K562 (cell line): Measurements from ENCODE around the gene POLR2H. TPM values are rescaled to one million over a fixed set of nuclear protein-coding genes. Genes with fewer than 3 reads are reported as not detected.

ENCODE experiments used
- ATF2 ChIP-seq: sonication (generic); formaldehyde crosslinking; IDR thresholded peaks from 2 replicates; pipeline ENCODE4 v1.8.1; 2022; ENCODE audit warnings: missing genetic modification reagents
- CBX3 ChIP-seq, 2 experiments: IDR thresholded peaks; 1 replicate in 1 of 2; 2 replicates in 1 of 2; pipeline ENCODE4 v1.6.1; 2012; ENCODE audit warnings: inconsistent platforms in 2 of 2, low read length in 2 of 2, borderline replicate concordance in 1 of 2, control low read depth in 1 of 2
- CREB5 ChIP-seq: fragments of 250-450 bp; sonication (Bioruptor Pico); IDR thresholded peaks from 2 replicates; pipeline ENCODE4 v1.5.0; 2020; ENCODE audit warnings: mild to moderate bottlenecking
- ID3 ChIP-seq, 2 experiments: fragments of 250-450 bp in 1 of 2; fragments of 450-650 bp in 1 of 2; sonication (Bioruptor Pico) in 1 of 2; IDR thresholded peaks; 2 replicates each; pipeline versions ENCODE4 v1.6.1 to v1.8.0; 2016 to 2021; ENCODE audit warnings: mild to moderate bottlenecking in 2 of 2, moderate library complexity in 2 of 2, missing compliant biosample characterization in 1 of 2, missing genetic modification characterization in 1 of 2
- KAT8 ChIP-seq: fragments of 450-650 bp; IDR thresholded peaks from 2 replicates; pipeline ENCODE4 v1.6.1; 2016; ENCODE audit warnings: low read depth, mild to moderate bottlenecking
- POLR2A ChIP-seq: fragments of 450-650 bp; conservative IDR thresholded peaks from 2 replicates; pipeline ENCODE4 v1.6.1; 2016
- TEAD1 ChIP-seq, 2 experiments: fragments of 450-650 bp in 1 of 2; sonication (generic) in 1 of 2; formaldehyde crosslinking; IDR thresholded peaks; 2 replicates each; pipeline versions ENCODE4 v1.4.0 to v1.8.0; 2020 to 2022; ENCODE audit warnings: mild to moderate bottlenecking in 2 of 2, missing genetic modification reagents in 1 of 2
- ZNF408 ChIP-seq: fragments of 250-450 bp; sonication (Bioruptor Pico); IDR thresholded peaks from 2 replicates; pipeline ENCODE4 v1.4.0; 2020; ENCODE audit warnings: low read depth, mild to moderate bottlenecking, moderate library complexity
- ZNF586 ChIP-seq: fragments of 450-650 bp; formaldehyde crosslinking; conservative IDR thresholded peaks from 2 replicates; pipeline ENCODE4 v1.4.0; 2020; ENCODE audit warnings: mild to moderate bottlenecking, moderate library complexity
- ZSCAN29 ChIP-seq: fragments of 450-650 bp; IDR thresholded peaks from 2 replicates; pipeline ENCODE4 v1.6.1; 2017
- polyA plus RNA-seq, 8 experiments: library from polyadenylated mRNA; depleted of rRNA in 4 of 8; stranded (reverse) in 5 of 8; unstranded in 3 of 8; fragments of >200 nt; fragmentation: Nextera tagmentation in 2 of 8; fragmentation: Illumina TruSeq in 1 of 8; extraction: Ambion mirVana in 2 of 8; extraction: Trizol in 1 of 8; gene quantifications; 2 replicates each; pipeline versions ENCODE4 v1.2.1 to v1.2.3, GENCODE V29; 2011 to 2014; ENCODE audit warnings: inconsistent platforms in 1 of 8, missing spikeins in 1 of 8
- total RNA-seq, 7 experiments: library from RNA; depleted of rRNA in 6 of 7; stranded (reverse); fragments of >200 nt in 6 of 7; fragmentation: Illumina TruSeq in 2 of 7; extraction: Trizol in 2 of 7; gene quantifications; 2 replicates each; pipeline versions ENCODE4 v1.2.1 to v1.2.3, GENCODE V29; 2011 to 2021; ENCODE audit warnings: low replicate concordance in 1 of 7
- TF ChIP-seq, protein P1 (sequence below), 2 experiments: fragments of 450-650 bp in 1 of 2; sonication (generic) in 1 of 2; formaldehyde crosslinking in 1 of 2; IDR thresholded peaks; 2 replicates each; pipeline versions ENCODE4 v1.7.1 to v1.9.0; 2016 to 2022; ENCODE audit warnings: inconsistent platforms in 1 of 2, mild to moderate bottlenecking in 1 of 2, missing genetic modification reagents in 1 of 2
- TF ChIP-seq, protein P2 (sequence below): fragments of 450-650 bp; conservative IDR thresholded peaks from 2 replicates; pipeline ENCODE4 v1.6.1; 2016; ENCODE audit warnings: missing genetic modification characterization, low read depth, mild to moderate bottlenecking, control low read depth, missing compliant biosample characterization

Gene POLR2H
- total and polyA plus RNA-seq, 9 of the 15 experiments (the other 6 are each of a cell fraction or from before 2014, with no cell fraction given), result 128 to 512 (median 220) TPM

DNA sequence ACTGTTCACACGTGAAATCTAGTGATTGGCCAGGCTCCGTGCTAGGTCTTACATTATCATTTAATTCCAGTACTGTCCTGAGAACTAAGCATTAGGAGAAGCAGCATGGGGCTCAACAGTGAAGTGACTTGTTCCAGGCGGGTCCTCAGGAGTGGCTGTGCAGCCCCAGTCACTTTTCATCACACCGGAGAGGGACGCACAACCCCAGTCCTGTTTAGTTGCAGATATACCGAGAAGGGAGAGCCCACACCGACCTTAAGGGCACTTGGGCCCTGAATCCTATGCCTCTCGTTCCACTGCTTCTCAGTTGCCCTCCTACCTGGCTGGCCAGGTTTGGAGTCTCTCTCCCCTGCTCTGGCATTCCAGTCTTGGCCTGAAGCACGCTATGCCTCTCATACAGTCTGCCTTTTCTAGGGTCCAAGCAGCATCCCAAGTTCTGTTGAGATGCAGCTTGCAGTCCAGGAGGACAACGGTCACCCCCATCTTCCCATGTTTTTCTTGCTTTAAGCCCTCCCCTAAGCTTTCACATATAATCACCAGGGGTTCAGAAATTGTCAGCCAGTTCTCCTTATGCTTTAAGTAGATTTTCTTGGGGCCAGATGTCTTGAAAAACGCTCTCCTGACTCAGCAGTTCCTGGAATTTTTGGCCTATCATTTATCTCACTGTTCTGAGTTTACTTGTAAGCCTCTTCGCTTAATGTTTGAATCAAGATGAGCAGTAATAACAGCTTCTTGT, 14.0 kb upstream of the POLR2H start (continued):
- TF ChIP-seq, protein P1, sequence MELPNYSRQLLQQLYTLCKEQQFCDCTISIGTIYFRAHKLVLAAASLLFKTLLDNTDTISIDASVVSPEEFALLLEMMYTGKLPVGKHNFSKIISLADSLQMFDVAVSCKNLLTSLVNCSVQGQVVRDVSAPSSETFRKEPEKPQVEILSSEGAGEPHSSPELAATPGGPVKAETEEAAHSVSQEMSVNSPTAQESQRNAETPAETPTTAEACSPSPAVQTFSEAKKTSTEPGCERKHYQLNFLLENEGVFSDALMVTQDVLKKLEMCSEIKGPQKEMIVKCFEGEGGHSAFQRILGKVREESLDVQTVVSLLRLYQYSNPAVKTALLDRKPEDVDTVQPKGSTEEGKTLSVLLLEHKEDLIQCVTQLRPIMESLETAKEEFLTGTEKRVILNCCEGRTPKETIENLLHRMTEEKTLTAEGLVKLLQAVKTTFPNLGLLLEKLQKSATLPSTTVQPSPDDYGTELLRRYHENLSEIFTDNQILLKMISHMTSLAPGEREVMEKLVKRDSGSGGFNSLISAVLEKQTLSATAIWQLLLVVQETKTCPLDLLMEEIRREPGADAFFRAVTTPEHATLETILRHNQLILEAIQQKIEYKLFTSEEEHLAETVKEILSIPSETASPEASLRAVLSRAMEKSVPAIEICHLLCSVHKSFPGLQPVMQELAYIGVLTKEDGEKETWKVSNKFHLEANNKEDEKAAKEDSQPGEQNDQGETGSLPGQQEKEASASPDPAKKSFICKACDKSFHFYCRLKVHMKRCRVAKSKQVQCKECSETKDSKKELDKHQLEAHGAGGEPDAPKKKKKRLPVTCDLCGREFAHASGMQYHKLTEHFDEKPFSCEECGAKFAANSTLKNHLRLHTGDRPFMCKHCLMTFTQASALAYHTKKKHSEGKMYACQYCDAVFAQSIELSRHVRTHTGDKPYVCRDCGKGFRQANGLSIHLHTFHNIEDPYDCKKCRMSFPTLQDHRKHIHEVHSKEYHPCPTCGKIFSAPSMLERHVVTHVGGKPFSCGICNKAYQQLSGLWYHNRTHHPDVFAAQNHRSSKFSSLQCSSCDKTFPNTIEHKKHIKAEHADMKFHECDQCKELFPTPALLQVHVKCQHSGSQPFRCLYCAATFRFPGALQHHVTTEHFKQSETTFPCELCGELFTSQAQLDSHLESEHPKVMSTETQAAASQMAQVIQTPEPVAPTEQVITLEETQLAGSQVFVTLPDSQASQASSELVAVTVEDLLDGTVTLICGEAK (IDR thresholded peaks at IDR 0.05), result peak; percentile 35; the same call in 1 of the 2 replicates
- TF ChIP-seq, protein P1 (CRISPR knock-in tag; IDR thresholded peaks at IDR 0.05), result no peak
- TF ChIP-seq ID3 (CRISPR knock-in tag; IDR thresholded peaks at IDR 0.05) (no peak), ID3 (tag; IDR thresholded peaks at IDR 0.05) (no peak), POLR2A (no peak; the same call in 1 of the 2 replicates), CBX3 (IDR thresholded peaks at IDR 0.05; ENCODE audit: borderline replicate concordance in 1 of 2, low read length in 2 of 2) (no peak), ZNF408 (CRISPR knock-in tag) (no peak), ATF2 (CRISPR knock-in tag) (no peak), ZSCAN29 (no peak), CREB5 (no peak), TEAD1 (CRISPR knock-in tag; IDR thresholded peaks at IDR 0.05) (no peak), KAT8 (no peak), ZNF586 (CRISPR knock-in tag) (no peak)
- TF ChIP-seq, protein P2, sequence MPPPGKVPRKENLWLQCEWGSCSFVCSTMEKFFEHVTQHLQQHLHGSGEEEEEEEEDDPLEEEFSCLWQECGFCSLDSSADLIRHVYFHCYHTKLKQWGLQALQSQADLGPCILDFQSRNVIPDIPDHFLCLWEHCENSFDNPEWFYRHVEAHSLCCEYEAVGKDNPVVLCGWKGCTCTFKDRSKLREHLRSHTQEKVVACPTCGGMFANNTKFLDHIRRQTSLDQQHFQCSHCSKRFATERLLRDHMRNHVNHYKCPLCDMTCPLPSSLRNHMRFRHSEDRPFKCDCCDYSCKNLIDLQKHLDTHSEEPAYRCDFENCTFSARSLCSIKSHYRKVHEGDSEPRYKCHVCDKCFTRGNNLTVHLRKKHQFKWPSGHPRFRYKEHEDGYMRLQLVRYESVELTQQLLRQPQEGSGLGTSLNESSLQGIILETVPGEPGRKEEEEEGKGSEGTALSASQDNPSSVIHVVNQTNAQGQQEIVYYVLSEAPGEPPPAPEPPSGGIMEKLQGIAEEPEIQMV, result no peak
